ENCODE results near the gene ZNF266.
A peak's percentile ranks its signal among the peaks of the same experiment; 100 is the strongest.

ZNF266 gene
- 192 to 255 (median 198) reads per million in 4 experiments for total RNA-seq

DNA sequence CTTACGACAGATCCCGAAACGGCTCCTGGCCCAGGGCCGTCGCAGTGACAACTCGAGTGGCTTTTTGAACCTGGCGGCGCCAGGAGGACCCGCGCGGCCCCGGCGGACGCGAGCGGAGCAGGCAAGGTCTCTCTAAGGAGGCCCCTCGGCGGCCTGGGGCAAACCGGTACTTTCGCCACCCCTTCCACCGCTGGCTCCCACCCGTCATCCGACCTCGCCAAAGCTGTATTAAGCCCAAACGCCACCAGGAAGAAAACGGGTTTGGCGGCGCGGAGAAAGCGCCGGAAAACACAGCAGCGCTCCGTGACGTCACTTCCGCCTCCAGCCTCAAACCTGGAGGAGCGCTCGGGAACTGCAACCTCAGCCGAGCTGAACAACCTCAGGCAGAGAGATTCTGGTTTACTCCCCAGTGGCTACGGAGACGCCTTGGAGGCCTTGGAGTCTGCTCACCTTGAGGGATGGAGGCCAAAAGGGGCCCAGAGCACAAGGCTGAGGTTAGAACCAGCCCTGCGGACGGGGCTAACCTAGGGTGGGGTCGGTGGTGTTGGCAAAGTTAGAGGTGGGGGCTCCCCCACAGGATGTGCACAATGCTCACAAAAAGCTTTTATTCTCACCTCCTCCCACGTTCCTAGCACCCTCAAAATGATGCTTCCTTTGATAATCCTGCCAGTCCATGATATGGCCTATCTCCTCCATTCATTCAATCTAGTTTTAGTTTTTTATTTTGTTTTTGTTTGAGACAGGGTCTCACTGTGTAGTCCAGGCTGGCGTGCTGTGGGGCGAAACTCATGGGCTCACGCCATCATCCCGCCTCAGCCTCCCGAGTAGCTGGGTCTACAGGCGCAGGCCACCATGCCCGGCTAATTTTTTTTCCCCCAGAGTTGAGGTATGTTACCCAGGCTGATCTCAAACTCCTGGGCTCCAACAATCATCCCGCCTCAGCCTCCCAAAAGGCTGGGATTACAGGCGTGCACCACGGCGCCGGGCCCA lies at the start of gene ZNF266:
Gene ZNF266 (minus strand): TSS at position 295 of the 990 bp plus-strand sequence. CDS start 15,484 bp downstream, outside the sequence.
- peak; percentile 85 for DNase-seq

DNA sequence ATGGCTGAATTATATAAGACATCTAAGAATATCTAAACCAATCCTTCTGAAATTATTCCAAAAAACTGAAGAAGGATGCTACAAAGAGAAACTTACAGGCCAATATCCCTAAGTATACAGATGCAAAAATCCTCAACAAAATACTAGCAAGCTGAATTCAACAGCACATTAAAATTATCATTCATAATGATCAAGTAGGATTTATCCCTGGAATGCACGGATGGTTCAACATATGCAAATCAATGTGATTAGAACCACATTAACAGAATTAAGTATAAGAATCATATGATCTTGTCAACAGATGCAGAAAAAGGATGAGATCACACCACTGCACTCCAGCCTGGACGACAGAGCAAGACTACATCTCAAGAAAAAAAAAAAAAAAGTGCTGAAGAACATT lies 49.8 kb upstream of the ZNF266 start:
- no peak for DNase-seq

DNA sequence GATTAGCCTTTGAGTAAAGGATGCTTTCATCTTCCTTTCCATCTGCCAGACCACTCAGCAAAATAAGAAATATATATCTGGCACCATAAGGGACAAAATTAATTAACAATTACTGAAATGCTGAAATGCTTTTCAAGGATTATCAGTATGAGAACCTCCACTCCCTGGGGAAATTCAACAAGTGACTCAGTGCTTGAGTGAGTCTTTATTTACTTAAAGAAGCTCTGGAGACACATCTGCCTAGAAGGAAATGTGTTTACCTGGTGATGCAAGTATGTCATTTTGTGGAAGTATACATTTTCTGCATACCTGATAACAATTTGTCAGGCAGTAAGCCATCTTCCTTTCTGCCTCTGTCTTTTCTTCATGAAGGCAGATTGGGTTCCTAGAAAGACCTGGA lies 39.6 kb upstream of the ZNF266 start:
- DNase-seq = no peak

DNA sequence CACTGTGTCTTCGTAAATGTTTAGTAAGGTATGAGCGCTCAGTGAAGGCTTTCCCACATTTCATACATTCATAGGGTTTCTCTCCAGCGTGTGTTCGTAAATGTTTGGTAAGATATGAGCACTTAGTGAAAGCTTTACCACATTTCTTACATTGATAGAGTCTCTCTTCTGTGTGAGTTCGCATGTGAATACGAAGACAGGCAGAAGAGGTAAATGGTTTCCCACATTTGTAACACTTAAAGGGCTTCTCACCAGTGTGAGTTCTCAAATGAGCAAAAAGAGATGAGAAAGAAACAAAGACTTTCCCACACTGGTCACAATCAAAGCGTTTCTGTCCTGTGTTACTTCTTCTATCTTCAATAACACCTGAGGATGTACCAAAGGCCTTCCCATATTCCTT lies 31.8 kb upstream of the ZNF266 start:
- DNase-seq = no peak

DNA sequence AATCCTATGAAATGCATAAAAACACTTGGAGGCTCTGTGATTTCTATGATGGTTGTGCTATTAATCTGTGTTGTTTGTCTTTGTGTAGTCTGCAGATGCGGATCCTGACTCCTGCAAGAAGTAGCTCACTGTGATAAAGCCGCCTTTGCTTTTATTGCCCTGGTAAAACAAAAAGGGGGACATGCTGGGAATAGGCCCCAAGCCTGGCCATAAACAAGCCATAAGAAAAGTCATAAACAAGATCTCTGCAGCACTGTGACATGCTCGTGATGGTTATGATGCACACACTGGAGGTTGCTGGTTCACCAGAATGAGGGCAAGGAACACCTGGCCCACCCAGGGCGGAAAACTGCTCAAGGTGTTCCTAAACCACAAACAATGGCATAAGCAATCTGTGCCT lies 26.6 kb upstream of the ZNF266 start:
- DNase-seq = no peak

DNA sequence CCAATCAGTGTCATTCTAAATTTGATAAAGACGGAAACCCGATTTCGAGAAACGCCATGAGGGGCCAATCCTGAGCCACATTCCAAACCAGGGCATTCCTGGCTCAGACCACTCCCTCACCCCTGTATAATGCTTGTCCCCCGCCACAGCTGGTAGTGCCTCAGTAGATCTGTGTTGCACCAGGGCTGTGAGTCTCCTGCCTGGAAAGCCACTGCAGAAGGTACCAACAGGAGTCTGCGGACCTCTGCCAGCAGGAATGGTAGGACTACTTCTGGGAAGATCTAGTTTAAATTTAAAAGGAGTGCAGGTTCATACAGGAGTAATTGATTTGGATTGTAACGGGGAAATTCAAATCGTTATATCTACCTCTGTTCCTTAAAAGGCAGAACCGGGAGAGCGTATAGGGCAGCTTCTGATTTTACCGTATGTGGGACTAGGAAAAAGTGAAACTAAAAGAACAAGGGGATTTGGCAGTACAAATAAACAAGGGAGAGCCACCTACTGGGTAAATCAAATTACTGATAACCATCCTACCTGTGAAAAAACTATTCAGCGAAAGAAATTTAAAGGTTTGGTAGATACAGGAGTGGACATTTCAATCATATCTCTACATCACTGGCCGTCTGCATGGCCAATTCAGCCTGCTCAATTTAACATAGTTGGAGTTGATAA lies 20.8 kb upstream of the ZNF266 start:
- no peak for DNase-seq

DNA sequence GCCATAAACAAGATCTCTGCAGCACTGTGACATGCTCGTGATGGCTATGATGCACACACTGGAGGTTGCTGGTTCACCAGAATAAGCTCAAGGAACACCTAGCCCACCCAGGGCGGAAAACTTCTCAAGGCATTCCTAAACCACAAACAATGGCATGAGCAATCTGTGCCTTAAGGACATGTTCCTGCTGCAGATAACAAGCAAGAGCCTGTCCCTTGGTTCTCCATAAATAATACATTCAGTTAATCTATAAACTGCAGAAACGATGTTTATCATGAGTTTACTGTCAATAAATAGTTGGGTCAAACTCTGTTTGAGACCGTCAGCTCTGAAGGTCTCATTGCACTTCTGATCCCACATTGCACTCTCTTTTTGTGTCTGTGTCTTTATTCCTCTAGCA lies 18.6 kb upstream of the ZNF266 start:
- no peak for DNase-seq

DNA sequence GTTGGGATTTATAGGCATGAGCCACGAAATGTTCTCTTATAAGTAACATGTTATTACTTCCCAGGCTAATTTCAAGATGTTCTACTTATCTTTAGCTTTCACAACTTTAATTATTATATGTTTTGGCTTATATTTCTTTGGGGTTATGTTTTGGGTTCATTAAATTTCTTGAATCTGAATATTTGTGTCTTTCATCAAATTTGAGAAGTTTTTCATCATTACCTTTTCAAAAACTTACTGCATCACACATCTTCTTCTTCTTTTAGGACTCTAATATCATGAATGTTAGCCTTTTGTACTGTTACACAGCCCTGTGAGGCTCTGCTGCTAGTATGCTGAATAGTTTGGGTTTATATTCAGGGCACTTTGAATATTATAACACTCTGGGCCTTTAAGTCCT lies 9.7 kb upstream of the ZNF266 start:
- DNase-seq = no peak

DNA sequence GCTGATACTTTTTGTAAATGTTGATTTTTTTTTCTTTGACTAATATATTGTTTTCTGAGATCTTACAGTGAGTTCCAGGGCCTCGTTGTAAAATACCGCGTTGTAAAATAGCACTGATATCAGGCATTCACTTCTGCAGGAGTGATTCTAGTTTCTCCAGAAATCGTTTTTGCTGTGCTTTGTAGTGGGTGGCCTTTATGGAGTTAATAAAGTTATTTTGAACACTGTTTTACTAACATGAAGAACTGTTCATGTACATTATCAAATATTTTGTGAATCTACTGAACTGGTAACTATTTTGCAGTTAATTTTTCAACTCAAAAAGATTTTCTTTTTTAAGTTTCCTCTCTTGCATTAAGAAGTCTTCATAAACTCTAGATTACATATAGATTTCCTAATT lies 985 bp upstream of the ZNF266 start:
- DNase-seq = no peak

DNA sequence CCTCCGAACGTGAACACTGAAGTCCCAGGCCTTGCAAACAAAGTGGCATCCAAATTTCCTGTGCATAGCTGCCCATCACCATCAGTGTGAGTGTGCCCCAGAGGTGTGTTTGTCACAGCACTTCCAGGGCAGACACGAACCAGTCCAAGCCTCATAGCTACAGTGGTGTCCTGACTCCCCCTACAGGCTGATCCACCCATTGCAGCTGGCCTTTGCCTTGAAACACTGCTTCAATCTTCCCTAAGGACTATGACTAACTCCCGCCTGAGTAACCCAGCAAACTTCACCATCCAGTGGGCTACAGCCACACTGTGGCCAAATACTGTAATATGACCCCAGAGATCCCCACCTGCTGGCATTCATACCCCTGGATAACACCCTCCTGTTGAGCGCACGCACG lies 3.9 kb downstream of the ZNF266 start:
- DNase-seq = peak; percentile 15

DNA sequence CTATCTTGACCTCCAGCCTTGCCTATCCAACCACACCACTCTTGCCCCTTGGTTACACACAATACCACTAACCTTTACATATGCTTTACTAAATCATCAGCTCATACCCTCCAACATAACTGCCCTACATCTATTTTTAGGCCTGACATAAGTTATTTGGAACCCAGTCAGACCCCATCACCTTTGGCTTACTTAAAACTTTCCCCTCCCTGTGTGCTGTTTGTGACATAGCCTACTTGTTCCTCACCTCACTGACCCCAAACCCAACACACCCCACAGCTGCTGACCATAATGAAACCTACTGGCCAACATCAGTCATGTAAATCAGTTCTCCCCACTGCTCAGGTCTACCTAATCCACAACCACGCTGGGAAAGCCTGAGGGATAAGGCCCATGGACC lies 4.9 kb downstream of the ZNF266 start:
- no peak for DNase-seq

DNA sequence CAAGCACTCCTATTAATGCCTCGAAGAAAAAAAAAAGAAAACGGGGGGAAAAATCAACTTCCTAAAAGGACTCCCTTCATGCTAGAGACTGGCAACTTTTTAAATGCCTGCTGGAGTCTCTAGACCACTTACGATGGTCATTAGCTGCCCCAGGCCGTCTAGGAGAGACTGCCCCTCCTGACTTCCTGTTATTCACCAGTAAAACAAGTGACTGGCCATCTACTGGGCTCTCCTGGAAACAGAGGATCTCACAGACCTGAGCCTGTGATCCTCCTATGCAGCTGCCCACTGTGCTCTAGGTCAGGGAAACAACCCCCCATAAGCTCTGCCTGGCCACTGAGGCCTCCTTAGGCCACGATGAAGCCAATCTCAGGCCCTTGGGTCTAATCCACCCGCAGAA lies 7.4 kb downstream of the ZNF266 start:
- DNase-seq = no peak

DNA sequence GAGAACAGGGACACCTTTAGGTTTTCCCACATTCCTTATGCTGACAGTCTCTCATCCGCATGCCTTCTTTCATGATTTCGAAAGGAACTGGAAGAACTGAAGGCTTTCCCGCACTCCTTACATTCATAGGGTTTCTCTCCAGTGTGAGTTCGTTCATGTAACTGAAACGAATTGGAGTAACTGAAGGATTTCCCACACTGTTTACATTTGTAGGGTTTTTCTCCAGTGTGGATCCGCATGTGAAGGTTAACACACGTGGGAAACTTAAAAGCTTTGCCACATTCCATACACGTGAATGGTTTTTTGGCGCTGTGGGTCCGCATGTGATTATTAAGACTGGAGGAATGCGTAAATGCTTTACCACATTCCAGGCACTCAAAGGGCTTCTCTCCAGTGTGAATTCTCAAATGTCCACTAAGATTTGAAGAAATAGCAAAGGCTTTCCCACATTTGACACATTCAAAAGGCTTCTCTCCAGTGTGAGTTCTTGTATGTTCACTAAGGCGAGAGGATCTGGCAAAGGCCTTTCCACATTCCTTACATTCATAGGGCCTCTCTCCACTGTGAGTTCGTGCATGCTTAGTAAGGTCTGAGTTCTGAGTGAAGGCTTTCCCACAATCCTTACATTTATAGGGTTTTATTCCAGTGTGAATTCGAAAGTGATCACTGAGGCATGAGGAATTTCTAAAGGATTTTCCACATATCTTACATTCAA lies 22.0 kb downstream of the ZNF266 start:
- no peak for DNase-seq

DNA sequence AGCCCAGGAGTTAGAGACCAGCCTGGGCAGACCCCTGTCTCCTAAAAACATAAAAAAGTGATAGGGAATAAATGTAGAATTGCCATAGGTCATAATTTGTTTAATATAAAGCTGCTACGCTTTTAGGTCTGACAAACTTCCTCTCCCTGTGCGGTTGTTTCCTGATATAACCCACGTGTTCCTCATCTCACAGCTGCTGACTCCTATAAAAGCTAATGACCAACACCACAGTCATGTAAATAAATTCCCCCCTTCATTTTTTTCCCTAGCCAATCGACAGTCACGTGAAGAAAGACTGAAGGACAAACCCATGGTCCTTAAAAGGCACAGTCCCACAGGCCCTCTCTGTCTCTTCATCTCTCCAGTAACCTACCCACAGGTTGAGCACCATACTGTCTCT lies 27.5 kb downstream of the ZNF266 start:
- DNase-seq = no peak

DNA sequence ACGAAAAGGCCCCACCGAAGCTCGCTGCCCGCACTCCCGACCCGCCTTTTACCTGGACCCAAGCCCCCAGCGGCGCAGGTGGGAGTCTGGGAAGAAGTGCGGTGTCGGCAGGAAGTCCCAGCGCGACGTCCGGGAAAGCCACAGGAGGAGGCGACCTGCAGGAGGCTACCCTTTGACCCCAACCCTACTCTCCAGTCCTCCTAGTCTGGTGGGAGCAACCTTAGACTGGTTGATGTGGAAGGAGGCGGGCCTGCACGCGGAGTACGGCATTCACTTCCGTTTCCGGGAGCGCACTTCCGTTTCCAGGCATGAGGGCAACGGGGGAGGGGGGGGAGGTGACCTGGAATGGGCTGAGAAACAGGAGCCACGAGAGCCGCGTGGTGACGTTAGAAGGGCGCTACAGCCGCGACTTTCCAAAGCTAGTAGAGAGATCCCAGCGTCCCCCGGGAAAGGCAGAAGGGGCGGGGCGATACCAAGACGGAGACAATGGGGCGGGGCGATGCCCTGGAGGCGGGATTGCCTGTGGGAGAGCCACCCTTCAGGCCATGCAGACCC lies 28.5 kb downstream of the ZNF266 start:
- peak; percentile 10 for DNase-seq

DNA sequence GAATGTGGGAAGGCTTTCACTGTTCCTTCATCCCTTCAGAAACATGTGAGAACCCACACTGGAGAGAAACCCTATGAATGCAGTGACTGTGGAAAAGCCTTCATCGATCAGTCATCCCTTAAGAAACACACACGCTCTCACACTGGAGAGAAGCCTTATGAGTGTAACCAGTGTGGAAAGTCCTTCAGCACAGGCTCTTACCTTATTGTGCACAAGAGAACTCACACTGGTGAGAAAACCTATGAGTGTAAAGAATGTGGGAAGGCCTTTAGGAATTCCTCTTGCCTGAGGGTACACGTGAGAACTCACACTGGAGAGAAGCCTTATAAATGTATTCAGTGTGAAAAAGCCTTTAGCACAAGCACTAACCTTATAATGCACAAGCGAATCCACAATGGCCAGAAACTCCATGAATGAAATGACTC lies 54.0 kb downstream of the ZNF266 start:
- no peak for DNase-seq

DNA sequence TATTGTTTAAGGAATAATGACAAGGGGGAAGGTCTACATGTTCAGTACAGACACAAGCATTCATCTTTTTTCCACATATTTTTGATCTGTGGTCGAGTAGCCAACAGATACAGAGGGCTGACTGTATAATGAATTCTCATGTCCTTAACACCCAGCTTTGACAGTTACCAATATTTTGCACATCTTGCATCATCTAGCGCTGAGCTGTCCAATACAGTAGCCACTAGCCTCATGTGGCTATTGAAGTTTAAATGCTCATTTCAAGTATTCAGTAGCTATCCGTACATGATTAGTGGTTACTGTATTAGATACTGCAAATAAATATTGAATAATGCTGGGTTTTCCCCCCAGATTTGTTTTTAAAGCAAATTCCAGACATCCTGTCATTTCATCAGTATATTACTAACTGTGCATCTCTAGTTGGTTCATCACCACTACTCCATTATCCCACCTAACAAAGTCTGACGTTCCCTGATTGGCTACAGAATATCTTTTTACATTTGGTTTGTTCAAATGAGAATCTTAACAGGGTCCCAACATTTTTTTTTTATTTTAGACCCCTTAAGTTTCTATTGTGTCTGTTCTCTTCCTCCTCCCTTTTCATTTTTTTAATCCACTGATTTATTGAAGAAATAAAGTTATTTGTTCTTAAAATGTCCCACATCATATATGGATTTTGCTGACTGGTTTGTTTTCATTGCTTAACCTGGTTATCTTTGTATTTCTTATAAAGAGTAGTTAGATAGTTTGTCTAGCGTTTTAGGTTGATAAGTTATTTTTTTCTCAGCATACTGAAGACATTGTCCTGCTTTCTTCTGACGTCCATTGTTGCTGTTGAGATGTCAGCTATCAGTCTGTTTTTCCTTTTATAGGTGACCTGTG lies 64.4 kb downstream of the ZNF266 start:
- DNase-seq = no peak

DNA sequence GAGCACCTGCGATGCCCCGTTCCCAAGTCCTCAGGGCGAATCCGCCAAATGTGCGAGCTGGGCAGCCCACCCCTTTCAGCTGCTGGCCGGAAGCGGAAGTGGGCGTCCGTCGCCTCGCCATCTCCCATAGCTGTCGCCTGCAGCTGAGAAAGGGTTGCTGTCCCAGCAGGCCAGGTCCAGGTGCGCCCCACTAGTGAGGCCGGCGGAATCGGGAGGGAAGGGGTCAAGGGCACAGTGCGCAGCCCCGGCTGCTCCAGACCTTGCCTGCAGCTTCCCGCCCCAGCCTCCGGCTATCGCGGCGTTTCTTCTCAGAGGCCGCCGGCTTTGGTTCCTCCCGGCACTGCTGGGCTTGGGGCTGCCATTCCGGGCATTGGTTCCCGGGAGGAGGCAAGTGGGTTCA lies 72.5 kb downstream of the ZNF266 start, which contains the start of gene ZNF177:
Gene ZNF177 (plus strand): TSS at position 109 of the 400 bp plus-strand sequence. CDS start 15,299 bp downstream, outside the sequence.
- no peak for DNase-seq

Data from effector CD8-positive, alpha-beta T cell (primary cell).